ENCODE data around the gene RAB11FIP2. TPM values are rescaled to one million over a fixed set of nuclear protein-coding genes. Genes with fewer than 3 reads are reported as not detected.

The RAB11FIP2 gene
- total RNA-seq, 3 donors from 2014 or later, result 26.5 to 36.4 (median 26.7) TPM

- H3K27ac ChIP-seq, result no peak overlapping the region
- TF ChIP-seq POLR2A (IDR thresholded peaks at IDR 0.05), result no peak
- TF ChIP-seq POLR2AphosphoS5 (IDR thresholded peaks at IDR 0.05), result no peak
- no peak for TF ChIP-seq CTCF (IDR thresholded peaks at IDR 0.05)
- no peaks in the 10 kb centered on the region for H3K27me3 ChIP-seq
- DNase-seq (ENCODE audit: low spot score in 2 of 2), result no peak
- H3K36me3 ChIP-seq, result no peaks in the 10 kb centered on the region
- H3K4me1 ChIP-seq, result no peaks in the 10 kb centered on the region
- no peaks in the 10 kb centered on the region for H3K9me3 ChIP-seq
- no peak overlapping the region for H3K4me3 ChIP-seq
- intact Hi-C loops (cut with DNase I; ENCODE audit: low total_unique reads), result no loop called here
Measured at GRCh38 chr10:117994771-117995170, 52.0 kb downstream of the RAB11FIP2 start.

GRCh38 chr10:117993166-117993565 is 53.6 kb downstream of the RAB11FIP2 start:
- H3K9me3 ChIP-seq, result no peaks in the 10 kb centered on the region
- no peak for TF ChIP-seq POLR2A (IDR thresholded peaks at IDR 0.05)
- no peak for TF ChIP-seq POLR2AphosphoS5 (IDR thresholded peaks at IDR 0.05)
- no peak for TF ChIP-seq CTCF (IDR thresholded peaks at IDR 0.05)
- no peak overlapping the region for H3K27ac ChIP-seq
- H3K4me1 ChIP-seq, result no peaks in the 10 kb centered on the region
- no peaks in the 10 kb centered on the region for H3K27me3 ChIP-seq
- DNase-seq (ENCODE audit: low spot score in 2 of 2), result no peak
- intact Hi-C loops (cut with DNase I; ENCODE audit: low total_unique reads), result no loop called here
- no peak overlapping the region for H3K4me3 ChIP-seq
- H3K36me3 ChIP-seq, result no peaks in the 10 kb centered on the region

- Histone ChIP-seq H3K9me3 (peaks cover 0 to 9% of the 10 kb centered on the region in 2 donors), H3K27me3 (no peaks in the 10 kb centered on the region), H3K27ac (no peak overlapping the region), H3K36me3 (no peaks in the 10 kb centered on the region), H3K4me3 (no peak overlapping the region), H3K4me1 (no peaks in the 10 kb centered on the region)
- TF ChIP-seq POLR2A (IDR thresholded peaks at IDR 0.05) (no peak), CTCF (IDR thresholded peaks at IDR 0.05) (no peak), POLR2AphosphoS5 (IDR thresholded peaks at IDR 0.05) (no peak)
- intact Hi-C loops (cut with DNase I; ENCODE audit: low total_unique reads), result no loop called here
- no peak for DNase-seq (ENCODE audit: low spot score in 2 of 2)
Measured at GRCh38 chr10:117991701-117992100, 55.0 kb downstream of the RAB11FIP2 start.

GRCh38 chr10:117989962-117990361 is 56.8 kb downstream of the RAB11FIP2 start:
- no peaks in the 10 kb centered on the region for H3K27me3 ChIP-seq
- no peak for DNase-seq (ENCODE audit: low spot score in 2 of 2)
- TF ChIP-seq CTCF (IDR thresholded peaks at IDR 0.05) (no peak), POLR2A (IDR thresholded peaks at IDR 0.05) (no peak), POLR2AphosphoS5 (IDR thresholded peaks at IDR 0.05) (no peak)
- H3K9me3 ChIP-seq, result peaks cover 0 to 9% of the 10 kb centered on the region in 2 donors
- H3K4me1 ChIP-seq, result no peaks in the 10 kb centered on the region
- H3K36me3 ChIP-seq, result no peaks in the 10 kb centered on the region
- H3K27ac ChIP-seq, result no peak overlapping the region
- H3K4me3 ChIP-seq, result no peak overlapping the region
- intact Hi-C loops (cut with DNase I; ENCODE audit: low total_unique reads), result no loop called here

GRCh38 chr10:117988814-117989213 is 57.9 kb downstream of the RAB11FIP2 start:
- H3K27me3 ChIP-seq, result no peaks in the 10 kb centered on the region
- H3K27ac ChIP-seq, result no peak overlapping the region
- no peak for TF ChIP-seq POLR2A (IDR thresholded peaks at IDR 0.05)
- TF ChIP-seq POLR2AphosphoS5 (IDR thresholded peaks at IDR 0.05), result no peak
- no peak for TF ChIP-seq CTCF (IDR thresholded peaks at IDR 0.05)
- DNase-seq (ENCODE audit: low spot score in 2 of 2), result no peak
- H3K36me3 ChIP-seq, result no peaks in the 10 kb centered on the region
- intact Hi-C loops (cut with DNase I; ENCODE audit: low total_unique reads), result no loop called here
- peaks cover 0 to 9% of the 10 kb centered on the region in 2 donors for H3K9me3 ChIP-seq
- no peak overlapping the region for H3K4me3 ChIP-seq
- H3K4me1 ChIP-seq, result no peaks in the 10 kb centered on the region

Measured in breast epithelium (tissue), 4 donors.